ENCODE measurements around the gene KCNMA1.

The KCNMA1 gene

DNA sequence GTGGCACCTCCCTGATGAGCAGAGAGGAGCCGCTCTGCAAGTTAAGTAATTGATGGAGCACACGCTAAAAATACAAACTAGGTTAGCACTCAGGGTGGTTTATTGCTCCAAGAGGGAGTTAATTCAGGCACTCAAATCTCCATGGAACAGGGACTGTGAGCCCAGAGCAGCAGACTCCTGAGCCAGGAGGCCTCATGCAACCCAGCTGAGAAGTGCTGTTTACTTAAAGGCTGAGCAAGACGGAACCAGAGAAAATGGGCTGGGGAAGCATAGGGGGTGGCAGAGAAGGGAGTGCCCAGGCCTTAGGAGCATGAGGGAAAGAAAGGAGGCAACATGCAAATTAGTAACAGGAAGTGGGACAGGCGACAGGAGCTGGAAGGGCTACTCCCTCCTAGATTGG lies 174.1 kb downstream of the KCNMA1 start:
- no peak for TF ChIP-seq POLR2A (IDR thresholded peaks at IDR 0.05; ENCODE audit: low read depth, low read length)
- FAIRE-seq (no peak), DNase-seq (ENCODE audit: insufficient read length, low spot score) (no peak)

DNA sequence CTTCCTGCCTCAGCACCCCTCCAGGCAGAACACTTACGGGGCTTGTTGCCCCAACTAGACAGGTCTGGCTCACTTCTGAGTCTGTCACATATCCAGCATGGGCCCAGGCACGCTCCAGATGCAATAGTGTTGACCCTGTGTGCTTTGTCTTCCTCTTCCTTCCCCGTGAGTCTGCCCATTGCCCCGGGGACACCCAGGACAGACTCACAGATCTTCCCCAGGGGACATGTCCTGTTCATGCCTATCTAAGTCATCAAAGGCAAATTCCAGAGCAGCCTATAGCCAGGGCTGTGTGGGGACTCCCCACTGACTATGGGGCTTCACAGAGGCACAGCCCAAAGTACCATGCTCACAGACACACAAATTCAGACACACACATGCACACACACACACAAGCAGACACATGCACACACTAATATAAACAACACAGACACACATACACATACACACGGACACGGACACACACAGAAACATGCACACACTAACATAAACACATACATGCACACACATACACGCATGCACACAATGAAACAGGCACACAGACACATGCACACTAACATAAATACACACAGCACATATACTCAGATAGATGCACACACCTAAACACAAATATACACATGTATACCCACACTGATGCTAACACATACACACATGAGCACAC lies 175.8 kb downstream of the KCNMA1 start:
- no peak for FAIRE-seq
- no peak for TF ChIP-seq POLR2A (IDR thresholded peaks at IDR 0.05; ENCODE audit: low read depth, low read length)
- DNase-seq (ENCODE audit: insufficient read length, low spot score) = no peak

DNA sequence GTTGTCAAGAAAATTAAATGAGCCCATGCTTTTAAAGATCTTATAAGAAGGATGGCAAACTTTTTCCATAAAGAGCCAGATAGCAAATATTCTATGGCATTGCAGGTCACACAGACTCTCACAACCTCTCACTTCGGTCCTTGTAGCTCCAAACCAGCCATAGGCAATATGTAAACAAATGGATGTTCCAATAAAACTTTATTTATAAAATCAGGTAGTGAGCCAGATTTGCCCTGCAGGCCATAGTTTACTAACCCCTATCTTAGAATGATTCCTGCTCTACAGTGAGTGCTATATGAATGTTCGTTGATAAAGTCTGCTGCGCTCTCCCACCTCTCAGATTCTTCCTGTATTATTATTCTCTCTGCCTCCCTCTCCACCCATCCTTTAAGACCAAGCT lies 177.7 kb downstream of the KCNMA1 start:
- DNase-seq (ENCODE audit: insufficient read length, low spot score) (no peak), FAIRE-seq (no peak)
- TF ChIP-seq POLR2A (IDR thresholded peaks at IDR 0.05; ENCODE audit: low read depth, low read length) = no peak

DNA sequence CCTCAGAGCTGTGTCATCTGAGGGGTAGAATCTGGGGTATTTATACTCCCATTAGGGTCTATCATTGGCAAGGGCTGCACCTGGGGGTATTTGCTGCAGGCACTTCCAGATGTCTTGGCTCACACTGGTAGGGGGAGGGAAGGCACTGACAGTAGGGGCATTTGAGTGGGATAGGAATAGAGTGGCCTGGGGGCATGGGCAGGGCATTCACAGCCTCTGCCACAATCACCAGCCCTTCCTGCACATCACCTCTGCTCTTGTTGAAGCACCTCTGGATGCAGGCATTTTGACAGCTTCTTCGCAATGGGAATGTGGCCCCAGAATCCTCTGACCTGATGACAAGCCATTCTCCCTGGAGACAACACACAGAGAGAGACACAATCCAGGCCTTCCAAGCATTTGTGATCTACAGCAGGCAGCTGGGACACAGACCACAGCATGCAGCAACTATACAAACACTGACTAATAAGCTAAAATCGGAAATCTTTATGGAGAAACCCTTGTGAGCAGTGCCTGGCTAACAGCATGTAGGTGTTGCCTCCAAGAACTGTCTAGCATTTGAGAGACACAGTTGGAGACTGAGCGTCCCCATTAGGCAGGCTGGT lies 178.5 kb downstream of the KCNMA1 start:
- DNase-seq (ENCODE audit: insufficient read length, low spot score) = no peak
- TF ChIP-seq POLR2A (IDR thresholded peaks at IDR 0.05; ENCODE audit: low read depth, low read length) = no peak
- no peak for FAIRE-seq

DNA sequence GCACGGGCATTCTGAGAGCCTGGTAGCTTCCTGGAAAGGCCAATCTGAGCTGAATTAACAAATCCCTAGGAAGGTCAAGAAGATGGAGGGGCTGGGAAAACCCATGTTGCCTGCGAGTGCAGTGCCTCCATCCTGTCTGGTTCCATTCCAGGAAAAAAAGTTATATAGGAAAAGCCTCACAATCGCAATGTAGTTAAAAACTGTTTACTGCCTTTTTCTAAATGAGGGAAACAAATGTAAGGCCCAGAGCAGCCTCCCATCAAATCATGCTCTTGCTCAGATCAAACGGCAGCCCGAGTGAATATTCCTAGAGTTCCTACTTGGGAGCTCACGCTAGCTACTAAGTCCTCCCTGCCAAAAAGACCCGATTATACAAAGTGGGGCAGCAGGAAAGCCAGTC lies 179.9 kb downstream of the KCNMA1 start:
- no peak for TF ChIP-seq POLR2A (IDR thresholded peaks at IDR 0.05; ENCODE audit: low read depth, low read length)
- FAIRE-seq = no peak

DNA sequence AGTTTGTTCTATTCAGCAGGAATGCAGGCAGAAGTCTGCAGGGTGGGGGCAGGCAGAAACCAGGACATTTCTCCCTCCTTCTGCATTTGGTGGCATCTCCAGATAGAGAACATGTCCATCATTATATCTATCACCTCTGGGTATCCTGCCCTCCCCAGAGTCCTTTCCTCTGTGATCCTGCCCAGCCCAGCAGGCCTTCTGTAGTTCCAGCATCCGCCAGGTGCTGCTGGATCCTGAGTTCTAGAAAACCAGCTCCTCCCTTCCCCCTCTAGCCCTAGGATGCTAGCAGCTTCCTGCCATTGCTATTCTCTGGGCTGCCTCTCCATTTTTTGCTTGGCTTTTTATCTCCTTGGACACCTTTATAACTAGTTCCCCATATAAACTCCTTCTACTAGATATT lies 180.3 kb downstream of the KCNMA1 start:
- no peak for TF ChIP-seq POLR2A (IDR thresholded peaks at IDR 0.05; ENCODE audit: low read depth, low read length)
- no peak for DNase-seq (ENCODE audit: insufficient read length, low spot score)
- FAIRE-seq = no peak

More for the DNA sequence above, 179.9 kb downstream of the KCNMA1 start:
- DNase-seq (ENCODE audit: insufficient read length, low spot score) = no peak

DNA sequence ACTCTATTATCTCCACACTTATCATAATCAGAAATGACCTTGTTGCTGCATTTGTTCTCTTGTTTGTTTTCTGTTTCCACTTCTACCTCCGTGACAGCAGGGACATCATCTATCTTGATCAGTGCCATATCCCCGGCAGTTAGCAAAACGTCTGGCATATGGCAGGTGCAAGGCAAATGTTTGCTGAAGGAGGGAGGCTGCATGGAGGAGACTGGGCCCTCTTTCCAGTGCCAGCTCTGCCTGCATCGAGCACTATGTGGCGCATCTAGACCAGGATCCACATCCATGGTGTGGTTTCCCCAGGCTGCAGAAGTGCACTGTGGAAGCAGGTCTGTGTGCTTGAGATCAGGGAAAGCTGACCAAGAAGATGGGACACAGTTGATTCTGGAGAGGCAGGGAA lies 181.2 kb downstream of the KCNMA1 start:
- DNase-seq (ENCODE audit: insufficient read length, low spot score) (no peak), FAIRE-seq (no peak)
- TF ChIP-seq POLR2A (IDR thresholded peaks at IDR 0.05; ENCODE audit: low read depth, low read length) = no peak

DNA sequence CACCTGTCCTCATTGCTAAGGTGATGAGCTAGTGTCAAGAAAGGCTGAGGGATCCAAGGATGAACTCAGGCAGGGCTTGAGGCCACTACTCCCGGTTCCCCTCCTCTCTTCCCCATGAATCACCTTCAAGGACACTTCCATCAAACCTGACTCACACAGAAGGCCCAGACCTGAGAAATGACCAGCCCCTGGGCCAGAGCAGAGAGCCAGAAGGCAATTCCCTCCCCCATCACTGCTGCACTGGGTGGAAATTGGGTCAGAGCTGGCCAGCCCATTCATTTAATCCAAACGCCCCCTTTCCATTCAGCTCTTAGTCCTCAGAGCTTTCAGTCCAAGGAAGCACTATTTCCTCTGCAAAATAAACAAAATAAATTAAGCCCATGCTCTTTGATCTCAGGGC lies 182.0 kb downstream of the KCNMA1 start:
- no peak for TF ChIP-seq POLR2A (IDR thresholded peaks at IDR 0.05; ENCODE audit: low read depth, low read length)
- FAIRE-seq (peak; percentile 88), DNase-seq (ENCODE audit: insufficient read length, low spot score) (peak; percentile 81)

DNA sequence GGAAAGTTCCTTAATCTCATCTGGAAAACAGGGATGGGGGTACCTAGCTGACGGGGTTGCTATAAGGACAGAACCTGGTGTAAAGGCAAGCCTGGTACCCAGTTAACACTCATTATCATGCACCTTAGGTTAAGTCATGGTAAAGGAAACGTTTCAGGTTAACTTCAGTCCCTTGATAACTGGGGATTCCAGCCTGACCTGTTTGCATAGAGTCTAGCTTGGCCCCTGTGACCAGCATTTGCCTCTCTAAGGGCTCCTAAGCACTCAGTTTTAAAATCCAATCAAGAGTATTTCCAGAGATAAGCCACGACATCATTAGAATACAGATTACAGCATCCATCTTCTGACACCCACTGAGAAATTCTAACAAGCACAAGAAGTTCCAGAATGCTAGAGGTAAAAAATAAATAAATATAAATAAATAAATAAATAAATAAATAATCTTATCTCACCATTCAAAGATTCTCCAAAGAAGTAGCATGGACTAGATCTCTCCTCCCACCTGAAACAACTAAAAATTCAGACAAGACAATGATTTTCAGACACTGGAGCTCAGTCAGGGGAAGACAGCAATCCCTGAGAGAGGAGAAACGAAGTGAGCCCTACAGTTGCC lies 184.6 kb downstream of the KCNMA1 start:
- no peak for DNase-seq (ENCODE audit: insufficient read length, low spot score)
- no peak for FAIRE-seq
- no peak for TF ChIP-seq POLR2A (IDR thresholded peaks at IDR 0.05; ENCODE audit: low read depth, low read length)

DNA sequence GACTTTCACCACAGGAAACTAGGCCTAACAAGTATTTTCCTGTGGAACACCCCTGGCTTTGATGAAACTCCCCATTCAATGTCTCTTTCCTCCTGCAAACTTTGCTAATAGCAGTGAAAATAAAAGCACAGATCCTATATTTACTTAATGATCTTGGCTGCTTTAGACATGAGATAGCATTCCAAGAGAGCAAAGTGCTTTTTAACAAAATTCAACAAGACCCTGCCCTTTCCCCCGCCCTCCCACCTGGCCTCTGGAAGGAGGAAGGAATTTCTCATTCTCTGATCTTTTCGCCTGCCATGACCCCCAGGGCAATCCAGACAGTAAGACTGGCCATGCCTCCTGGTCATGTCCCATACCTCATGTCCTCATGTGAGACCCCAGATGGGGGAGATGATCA lies 185.7 kb downstream of the KCNMA1 start:
- DNase-seq (ENCODE audit: insufficient read length, low spot score) (no peak), FAIRE-seq (no peak)
- TF ChIP-seq POLR2A (IDR thresholded peaks at IDR 0.05; ENCODE audit: low read depth, low read length) = no peak

DNA sequence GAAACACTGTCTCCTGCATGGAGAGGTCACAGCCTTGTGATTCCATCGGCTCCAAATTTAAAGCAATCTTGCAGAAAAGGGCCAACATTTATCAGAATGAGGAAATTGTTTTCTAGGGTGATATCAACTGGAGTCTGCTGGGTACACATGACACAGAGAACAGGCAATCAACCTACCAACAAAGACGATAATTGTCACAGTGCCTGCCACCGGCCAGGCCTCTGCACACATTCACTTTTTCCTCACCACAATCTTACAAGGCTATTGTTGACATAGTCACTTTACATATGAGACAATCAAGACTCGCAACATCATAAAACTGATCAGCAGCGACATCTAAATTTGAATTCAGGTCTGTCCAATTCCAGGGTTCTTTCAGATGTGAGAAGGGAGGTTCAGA lies 189.4 kb downstream of the KCNMA1 start:
- DNase-seq (ENCODE audit: insufficient read length, low spot score) = no peak
- no peak for TF ChIP-seq POLR2A (IDR thresholded peaks at IDR 0.05; ENCODE audit: low read depth, low read length)
- no peak for FAIRE-seq

DNA sequence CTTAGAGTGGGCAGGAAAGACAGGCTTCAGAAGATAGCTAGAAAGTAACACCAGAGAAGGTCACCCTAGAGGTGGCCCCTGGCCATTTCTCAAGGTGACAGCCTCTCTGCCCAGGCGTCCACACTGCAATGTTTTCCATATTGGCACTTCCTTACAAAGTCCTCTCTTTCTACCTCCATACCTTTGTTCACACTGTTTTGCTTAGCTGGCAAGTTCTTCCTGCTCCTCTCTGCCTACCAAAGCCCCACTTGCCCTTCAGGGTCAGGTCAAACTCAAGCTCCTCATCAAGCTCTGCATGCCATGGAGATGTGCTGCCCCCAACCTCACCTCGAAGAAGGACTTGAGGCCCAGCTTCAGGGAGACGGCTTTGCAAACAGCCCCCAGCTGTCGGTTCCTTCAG lies 190.9 kb downstream of the KCNMA1 start:
- FAIRE-seq (no peak), DNase-seq (ENCODE audit: insufficient read length, low spot score) (no peak)
- TF ChIP-seq POLR2A (IDR thresholded peaks at IDR 0.05; ENCODE audit: low read depth, low read length) = no peak

DNA sequence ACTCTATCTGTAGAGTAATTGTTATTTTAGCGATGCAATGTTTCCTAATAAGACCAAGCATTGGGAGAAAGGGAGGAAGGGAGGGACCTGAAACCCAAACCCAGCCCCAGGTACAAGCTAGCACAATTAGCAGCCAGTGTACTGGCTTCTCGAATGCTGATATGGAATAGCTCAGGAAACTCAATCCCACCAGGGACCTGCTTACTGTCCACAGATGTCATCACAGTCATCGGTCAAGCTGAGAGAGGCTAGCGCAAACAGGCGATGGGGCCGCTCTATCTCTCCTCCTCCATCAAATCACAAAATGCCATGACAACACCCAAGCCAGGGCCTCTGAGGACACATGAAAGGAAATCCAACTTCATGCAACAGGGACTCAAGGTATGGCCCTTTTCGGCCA lies 192.1 kb downstream of the KCNMA1 start:
- TF ChIP-seq POLR2A (IDR thresholded peaks at IDR 0.05; ENCODE audit: low read depth, low read length) = no peak
- no peak for FAIRE-seq

DNA sequence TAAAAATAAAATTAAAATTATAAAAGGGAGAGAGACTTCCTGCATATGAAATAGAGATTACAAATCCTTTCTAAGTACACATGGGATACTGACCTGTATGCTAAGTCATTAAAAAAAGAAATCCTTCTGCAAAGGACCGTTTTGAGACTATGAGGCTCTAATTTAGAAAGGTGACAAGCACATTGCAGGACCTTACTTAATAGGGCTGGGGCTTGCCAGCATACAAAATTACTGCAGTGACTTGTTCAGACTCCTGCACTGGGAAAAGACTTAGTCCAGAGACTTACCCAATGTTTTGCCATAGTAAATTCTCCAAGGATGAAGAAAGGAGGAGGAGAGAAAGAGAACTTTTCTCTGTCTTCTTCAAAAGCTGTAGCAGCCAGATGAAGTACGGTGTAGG lies 193.6 kb downstream of the KCNMA1 start:
- FAIRE-seq (no peak), DNase-seq (ENCODE audit: insufficient read length, low spot score) (no peak)
- no peak for TF ChIP-seq POLR2A (IDR thresholded peaks at IDR 0.05; ENCODE audit: low read depth, low read length)

More for the DNA sequence above, 192.1 kb downstream of the KCNMA1 start:
- no peak for DNase-seq (ENCODE audit: insufficient read length, low spot score)

DNA sequence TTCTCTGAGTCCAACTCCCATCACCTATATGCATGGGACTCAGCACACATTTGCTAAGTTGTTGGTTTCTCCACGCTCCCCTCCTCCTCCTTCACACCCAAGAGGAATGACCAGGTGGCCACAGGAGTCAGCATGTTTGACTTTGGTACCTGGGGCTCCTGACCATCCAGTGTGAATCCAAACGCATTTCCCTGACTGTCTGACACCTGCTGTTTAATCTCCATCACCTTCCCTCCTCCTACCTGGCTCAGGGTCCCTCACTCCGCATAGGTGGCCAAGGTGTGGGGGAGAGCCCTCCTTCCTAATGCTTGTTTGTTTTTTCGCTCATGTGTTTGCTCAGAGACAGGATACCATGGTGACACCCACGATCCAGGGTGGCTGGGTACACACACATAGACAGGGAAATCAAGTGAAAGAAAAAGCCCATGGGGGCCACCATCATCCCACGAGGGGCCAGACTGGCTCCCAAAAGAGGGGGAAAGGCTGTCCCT lies 194.9 kb downstream of the KCNMA1 start:
- FAIRE-seq (no peak), DNase-seq (ENCODE audit: insufficient read length, low spot score) (no peak)
- TF ChIP-seq POLR2A (IDR thresholded peaks at IDR 0.05; ENCODE audit: low read depth, low read length) = no peak

Measured in H54 (cell line).